Measurements from ENCODE around the gene ACAD9.

GRCh38 chr3:128874481-128875180 lies 4.8 kb upstream of the ACAD9 start:
- TF ChIP-seq CTCF (IDR thresholded peaks at IDR 0.05) (no peak), POLR2A (IDR thresholded peaks at IDR 0.05) (no peak), POLR2AphosphoS5 (IDR thresholded peaks at IDR 0.05) (no peak), EP300 (IDR thresholded peaks at IDR 0.05) (no peak)
